Measurements from ENCODE around the gene UBALD1. TPM values are rescaled to one million over a fixed set of nuclear protein-coding genes. Genes with fewer than 3 reads are reported as not detected.
A peak's percentile ranks its signal among the peaks of the same experiment; 100 is the strongest.

The UBALD1 gene
- total RNA-seq, 1 donor from 2014 or later = 31.0 TPM

GRCh38 chr16:4633910-4634635 is 19.4 kb upstream of the UBALD1 start:
- H3K4me3 Mint-ChIP-seq (ENCODE audit: unreplicated experiment) = peak overlapping the region; percentile 37
- DNase-seq (ENCODE audit: low spot score) = no peak
- no peaks in the 10 kb centered on the region for H3K9me3 Mint-ChIP-seq (ENCODE audit: unreplicated experiment)
- H3K36me3 Mint-ChIP-seq (ENCODE audit: low read depth, unreplicated experiment) = peaks cover 12% of the 10 kb centered on the region
- H3K4me1 Mint-ChIP-seq (ENCODE audit: unreplicated experiment) = peaks cover 9% of the 10 kb centered on the region
- no peak for TF ChIP-seq CTCF (IDR thresholded peaks at IDR 0.05; ENCODE audit: unreplicated experiment)
- peaks cover 1% of the 10 kb centered on the region for H3K27me3 Mint-ChIP-seq (ENCODE audit: unreplicated experiment)
- no peak overlapping the region for H3K27ac Mint-ChIP-seq (ENCODE audit: unreplicated experiment)

GRCh38 chr16:4631444-4631843 is 16.8 kb upstream of the UBALD1 start:
- TF ChIP-seq CTCF (IDR thresholded peaks at IDR 0.05; ENCODE audit: unreplicated experiment) = no peak
- Mint-ChIP-seq H3K36me3 (ENCODE audit: low read depth, unreplicated experiment) (peaks cover 14% of the 10 kb centered on the region), H3K27ac (ENCODE audit: unreplicated experiment) (no peak overlapping the region), H3K27me3 (ENCODE audit: unreplicated experiment) (peaks cover 3% of the 10 kb centered on the region), H3K4me3 (ENCODE audit: unreplicated experiment) (no peak overlapping the region), H3K9me3 (ENCODE audit: unreplicated experiment) (no peaks in the 10 kb centered on the region), H3K4me1 (ENCODE audit: unreplicated experiment) (peaks cover 13% of the 10 kb centered on the region)
- DNase-seq (ENCODE audit: low spot score) = no peak

- no peak overlapping the region for H3K27ac Mint-ChIP-seq (ENCODE audit: unreplicated experiment)
Measured at GRCh38 chr16:4628283-4628682, 13.6 kb upstream of the UBALD1 start.

GRCh38 chr16:4626396-4626795 is 11.7 kb upstream of the UBALD1 start:
- Mint-ChIP-seq H3K27ac (ENCODE audit: unreplicated experiment) (peak overlapping the region; percentile 48), H3K27me3 (ENCODE audit: unreplicated experiment) (peaks cover 8% of the 10 kb centered on the region), H3K4me1 (ENCODE audit: unreplicated experiment) (peaks cover 18% of the 10 kb centered on the region), H3K4me3 (ENCODE audit: unreplicated experiment) (peak overlapping the region; percentile 99), H3K36me3 (ENCODE audit: low read depth, unreplicated experiment) (peaks cover 10% of the 10 kb centered on the region), H3K9me3 (ENCODE audit: unreplicated experiment) (no peaks in the 10 kb centered on the region)
- no peak for TF ChIP-seq CTCF (IDR thresholded peaks at IDR 0.05; ENCODE audit: unreplicated experiment)
- DNase-seq (ENCODE audit: low spot score) = no peak

More at GRCh38 chr16:4628283-4628682, 13.6 kb upstream of the UBALD1 start:
- H3K27me3 Mint-ChIP-seq (ENCODE audit: unreplicated experiment) = peaks cover 7% of the 10 kb centered on the region
- TF ChIP-seq CTCF (IDR thresholded peaks at IDR 0.05; ENCODE audit: unreplicated experiment) = no peak
- no peaks in the 10 kb centered on the region for H3K9me3 Mint-ChIP-seq (ENCODE audit: unreplicated experiment)
- H3K36me3 Mint-ChIP-seq (ENCODE audit: low read depth, unreplicated experiment) = peaks cover 10% of the 10 kb centered on the region
- H3K4me3 Mint-ChIP-seq (ENCODE audit: unreplicated experiment) = no peak overlapping the region
- H3K4me1 Mint-ChIP-seq (ENCODE audit: unreplicated experiment) = peaks cover 18% of the 10 kb centered on the region
- DNase-seq (ENCODE audit: low spot score) = no peak

- Mint-ChIP-seq H3K9me3 (ENCODE audit: unreplicated experiment) (no peaks in the 10 kb centered on the region), H3K36me3 (ENCODE audit: low read depth, unreplicated experiment) (peaks cover 5% of the 10 kb centered on the region), H3K4me1 (ENCODE audit: unreplicated experiment) (peaks cover 18% of the 10 kb centered on the region), H3K27ac (ENCODE audit: unreplicated experiment) (peak overlapping the region; percentile 88), H3K4me3 (ENCODE audit: unreplicated experiment) (peak overlapping the region; percentile 99), H3K27me3 (ENCODE audit: unreplicated experiment) (peaks cover 8% of the 10 kb centered on the region)
- DNase-seq (ENCODE audit: low spot score) = no peak
- TF ChIP-seq CTCF (IDR thresholded peaks at IDR 0.05; ENCODE audit: unreplicated experiment) = no peak
Measured at GRCh38 chr16:4625560-4626159, 11.0 kb upstream of the UBALD1 start.
